Karpas-422 (cell line): ENCODE data around the gene CMPK2. TPM values are rescaled to one million over a fixed set of nuclear protein-coding genes. Genes with fewer than 3 reads are reported as not detected.
A peak's percentile ranks its signal among the peaks of the same experiment; 100 is the strongest.

Experiments used
- DNase-seq: peaks from one replicate; pipeline ENCODE4 v3.0.0-alpha.2; 2015
- H2AFZ ChIP-seq: fragments of 200-600 bp; sonication (generic); 2 replicates; pipeline ENCODE4 v1.6.1; 2014; ENCODE audit warnings: antibody characterized with exemption, low read length, mixed read lengths
- H3K27ac ChIP-seq: fragments of 200-600 bp; sonication (generic); 2 replicates; pipeline ENCODE4 v1.5.1; 2014; ENCODE audit warnings: mild to moderate bottlenecking, low read length, moderate library complexity
- H3K27me3 ChIP-seq: fragments of 200-600 bp; sonication (generic); 2 replicates; pipeline ENCODE4 v1.6.1; 2014; ENCODE audit warnings: low read length, mixed read lengths
- H3K36me3 ChIP-seq: fragments of 200-600 bp; sonication (generic); 2 replicates; pipeline ENCODE4 v1.6.1; 2014; ENCODE audit warnings: low read length, mixed read lengths; ENCODE audit not compliant: insufficient read depth
- H3K4me1 ChIP-seq: fragments of 200-600 bp; sonication (generic); 2 replicates; pipeline ENCODE4 v1.6.1; 2014; ENCODE audit warnings: mild to moderate bottlenecking, low read length, mixed read lengths
- H3K4me2 ChIP-seq: fragments of 200-600 bp; sonication (generic); 2 replicates; pipeline ENCODE4 v1.6.1; 2014; ENCODE audit warnings: low read length, low read depth, mild to moderate bottlenecking; ENCODE audit not compliant: poor library complexity, severe bottlenecking
- H3K4me3 ChIP-seq: fragments of 200-600 bp; sonication (generic); 2 replicates; pipeline ENCODE4 v1.5.1; 2014; ENCODE audit warnings: mild to moderate bottlenecking, antibody characterized with exemption, low read length, mixed read lengths
- H3K79me2 ChIP-seq: fragments of 200-600 bp; sonication (generic); 2 replicates; pipeline ENCODE4 v1.6.1; 2014; ENCODE audit warnings: mild to moderate bottlenecking, low read length, mixed read lengths
- H3K9ac ChIP-seq: fragments of 200-600 bp; sonication (generic); 2 replicates; pipeline ENCODE4 v1.6.0; 2014; ENCODE audit warnings: low read length
- H3K9me2 ChIP-seq: fragments of 200-600 bp; sonication (generic), shearing (Covaris generic); replicated peaks from 2 replicates; pipeline ENCODE4 v1.6.0; 2014; ENCODE audit warnings: mild to moderate bottlenecking, low read length, moderate library complexity; ENCODE audit not compliant: insufficient read depth
- H3K9me3 ChIP-seq: fragments of 300-700, 200-600 bp; sonication (generic); 2 replicates; pipeline ENCODE4 v1.6.1; 2014; ENCODE audit warnings: low read length, mixed read lengths
- H4K20me1 ChIP-seq: fragments of 200-600 bp; sonication (generic); 2 replicates; pipeline ENCODE4 v1.6.1; 2014; ENCODE audit warnings: mild to moderate bottlenecking, antibody characterized with exemption, low read length, low read depth; ENCODE audit not compliant: insufficient read depth
- total RNA-seq: library from RNA; depleted of rRNA; stranded (reverse); fragments of >200 nt; shearing (Covaris generic); gene quantifications from 2 replicates; pipeline ENCODE4 v1.2.3, GENCODE V29; 2014; ENCODE audit warnings: low replicate concordance

The CMPK2 gene
- total RNA-seq, 1 experiment from 2014 or later = 18.8 TPM

GRCh38 chr2:6831229-6831628 lies 34.5 kb downstream of the CMPK2 start:
- Histone ChIP-seq H4K20me1 (no peaks in the 10 kb centered on the region), H3K27ac (no peak overlapping the region), H3K4me2 (no peak overlapping the region), H2AFZ (no peak overlapping the region), H3K9me3 (peaks cover 6% of the 10 kb centered on the region; the same call in 1 of the 2 replicates), H3K4me3 (no peak overlapping the region), H3K9ac (no peak overlapping the region), H3K79me2 (no peaks in the 10 kb centered on the region), H3K36me3 (no peaks in the 10 kb centered on the region), H3K9me2 (no peaks in the 10 kb centered on the region), H3K4me1 (peaks cover 20% of the 10 kb centered on the region), H3K27me3 (no peaks in the 10 kb centered on the region)
- DNase-seq = no peak

DNA sequence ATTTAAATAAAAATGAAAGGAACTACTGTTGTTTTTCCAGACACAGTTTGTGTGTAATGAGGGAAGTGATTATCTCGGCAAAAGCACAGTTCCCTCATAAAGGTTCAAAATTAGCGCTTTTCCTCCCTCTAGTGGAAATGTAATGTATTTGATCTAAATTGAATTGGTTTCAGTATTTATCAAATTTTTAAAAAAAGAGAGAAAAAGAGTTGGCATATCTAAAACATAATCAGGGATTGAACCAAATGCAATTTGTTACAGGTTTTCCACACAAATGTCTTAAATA lies 37.5 kb downstream of the CMPK2 start:
- peak overlapping the region; percentile 57 for H3K4me2 ChIP-seq

GRCh38 chr2:6827566-6828298 lies 38.0 kb downstream of the CMPK2 start:
- Histone ChIP-seq H3K4me1 (peaks cover 52% of the 10 kb centered on the region), H3K36me3 (no peaks in the 10 kb centered on the region), H4K20me1 (no peaks in the 10 kb centered on the region), H3K9me3 (peaks cover 6% of the 10 kb centered on the region; the same call in 1 of the 2 replicates), H3K9me2 (no peaks in the 10 kb centered on the region), H3K27me3 (no peaks in the 10 kb centered on the region), H3K4me2 (peak overlapping the region; percentile 57), H2AFZ (peak overlapping the region; percentile 90), H3K27ac (peak overlapping the region; percentile 76), H3K79me2 (no peaks in the 10 kb centered on the region), H3K9ac (peak overlapping the region; percentile 43), H3K4me3 (no peak overlapping the region)
- peak; percentile 52 for DNase-seq

More for the DNA sequence above, 37.5 kb downstream of the CMPK2 start:
- Histone ChIP-seq H3K4me1 (peaks cover 49% of the 10 kb centered on the region), H3K9ac (peak overlapping the region; percentile 43), H3K9me3 (peaks cover 6% of the 10 kb centered on the region; the same call in 1 of the 2 replicates), H4K20me1 (no peaks in the 10 kb centered on the region), H2AFZ (peak overlapping the region; percentile 90), H3K27ac (peak overlapping the region; percentile 76), H3K9me2 (no peaks in the 10 kb centered on the region), H3K4me3 (no peak overlapping the region), H3K36me3 (no peaks in the 10 kb centered on the region), H3K27me3 (no peaks in the 10 kb centered on the region), H3K79me2 (no peaks in the 10 kb centered on the region)
- peak; percentile 90 for DNase-seq

DNA sequence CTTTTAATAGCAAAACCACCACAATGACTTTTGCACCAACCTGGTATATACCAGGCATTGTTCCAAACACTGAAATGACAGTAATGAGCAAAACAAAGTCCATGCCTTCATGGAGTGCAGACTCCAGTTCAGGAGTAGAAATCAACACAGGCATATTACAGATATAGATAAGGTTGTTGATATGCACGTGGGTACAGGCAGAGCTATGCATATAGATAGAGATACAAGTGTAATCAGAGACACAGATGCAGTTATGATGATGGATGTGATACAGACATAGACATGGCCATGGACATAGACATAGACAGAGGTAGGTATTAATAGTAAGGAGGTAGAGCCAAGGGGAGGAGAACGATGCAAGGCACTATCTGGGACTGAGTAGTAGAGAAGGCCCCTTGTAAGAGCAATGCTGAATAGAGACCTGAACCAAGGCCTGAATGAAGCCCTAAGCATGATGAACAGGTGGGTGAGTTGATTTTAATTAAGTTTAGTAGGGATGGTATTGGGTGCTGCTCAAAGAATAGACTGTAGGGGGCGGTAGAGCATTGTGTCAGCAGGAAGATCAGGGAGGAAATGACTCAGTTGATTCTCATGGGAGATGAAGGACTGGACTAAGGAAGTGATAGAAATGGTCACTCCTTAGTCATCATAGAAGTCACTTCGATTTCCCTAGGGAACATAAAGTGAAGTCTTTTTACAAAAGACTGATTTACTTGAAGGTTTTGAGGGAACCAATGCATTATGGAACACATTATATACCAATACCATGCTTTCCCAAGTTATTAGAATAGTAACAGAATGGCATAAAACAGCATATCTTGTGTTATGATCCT lies 39.4 kb downstream of the CMPK2 start:
- Histone ChIP-seq H3K27me3 (no peaks in the 10 kb centered on the region), H3K9ac (no peak overlapping the region), H3K4me3 (no peak overlapping the region), H3K4me2 (peak overlapping the region; percentile 57), H3K79me2 (no peaks in the 10 kb centered on the region), H3K36me3 (no peaks in the 10 kb centered on the region), H3K4me1 (peaks cover 66% of the 10 kb centered on the region), H3K27ac (peak overlapping the region; percentile 76), H3K9me3 (peaks cover 6% of the 10 kb centered on the region; the same call in 1 of the 2 replicates), H2AFZ (no peak overlapping the region), H4K20me1 (no peaks in the 10 kb centered on the region), H3K9me2 (no peaks in the 10 kb centered on the region)
- DNase-seq = peak; percentile 89

- H3K27me3 ChIP-seq = no peaks in the 10 kb centered on the region
- H3K9ac ChIP-seq = no peak overlapping the region
- no peaks in the 10 kb centered on the region for H3K9me2 ChIP-seq
- H3K9me3 ChIP-seq = no peaks in the 10 kb centered on the region
- no peak overlapping the region for H2AFZ ChIP-seq
- no peaks in the 10 kb centered on the region for H3K79me2 ChIP-seq
- DNase-seq = no peak
- H4K20me1 ChIP-seq = no peaks in the 10 kb centered on the region
- peak overlapping the region; percentile 43; the same call in 1 of the 2 replicates for H3K27ac ChIP-seq
- H3K4me3 ChIP-seq = no peak overlapping the region
- peaks cover 79% of the 10 kb centered on the region for H3K4me1 ChIP-seq
- H3K36me3 ChIP-seq = no peaks in the 10 kb centered on the region
- H3K4me2 ChIP-seq = no peak overlapping the region
These were observed 40.7 kb downstream of the CMPK2 start for GRCh38 chr2:6824962-6825361.

DNA sequence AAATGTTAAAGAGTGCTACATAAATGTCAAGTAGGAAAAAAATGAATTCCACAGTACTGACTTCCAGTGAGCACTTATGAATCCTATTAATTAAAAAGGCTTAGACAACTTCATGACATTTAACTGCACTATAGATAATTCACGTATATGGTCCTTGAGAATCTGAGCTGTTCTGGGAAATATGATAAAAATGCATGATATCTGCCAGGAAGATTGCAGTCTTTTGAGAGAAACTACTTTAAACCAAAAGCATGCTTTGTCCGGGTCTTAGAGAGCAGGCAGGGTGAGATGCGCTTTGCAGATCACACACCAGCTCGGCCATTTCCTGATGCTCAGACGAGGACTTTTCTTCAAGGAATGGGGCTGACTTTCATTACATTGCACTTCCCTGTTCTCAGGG lies 42.6 kb downstream of the CMPK2 start:
- peak; percentile 58 for DNase-seq
- no peaks in the 10 kb centered on the region for H4K20me1 ChIP-seq
- no peaks in the 10 kb centered on the region for H3K79me2 ChIP-seq
- H3K36me3 ChIP-seq = no peaks in the 10 kb centered on the region
- peak overlapping the region; percentile 63 for H3K27ac ChIP-seq
- H3K9me2 ChIP-seq = no peaks in the 10 kb centered on the region
- no peaks in the 10 kb centered on the region for H3K27me3 ChIP-seq
- peaks cover 96% of the 10 kb centered on the region for H3K4me1 ChIP-seq
- no peak overlapping the region for H3K4me3 ChIP-seq
- peak overlapping the region; percentile 11; the same call in 1 of the 2 replicates for H3K9ac ChIP-seq
- no peaks in the 10 kb centered on the region for H3K9me3 ChIP-seq
- peak overlapping the region; percentile 57; the same call in 1 of the 2 replicates for H2AFZ ChIP-seq
- peak overlapping the region; percentile 32 for H3K4me2 ChIP-seq

DNA sequence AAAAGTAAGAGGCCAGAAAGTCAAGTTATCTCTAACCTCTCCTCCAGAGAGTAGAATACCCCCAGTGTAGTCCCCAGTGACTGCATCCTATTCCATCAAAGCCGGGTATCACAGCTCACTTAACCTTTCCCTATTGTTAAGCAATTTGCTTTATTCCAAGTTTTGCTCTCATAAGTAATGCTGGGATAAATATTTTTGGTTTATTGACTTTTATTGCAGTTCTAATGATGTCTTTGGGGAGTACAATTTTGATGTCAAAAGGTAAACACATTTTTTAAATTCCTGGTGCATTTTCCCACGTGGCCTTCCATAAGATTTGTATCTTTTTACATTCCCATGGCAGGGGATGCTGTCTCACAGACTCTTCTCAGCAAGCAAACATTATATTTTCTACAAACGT lies 43.3 kb downstream of the CMPK2 start:
- no peaks in the 10 kb centered on the region for H3K27me3 ChIP-seq
- H3K9me3 ChIP-seq = no peaks in the 10 kb centered on the region
- no peak overlapping the region for H3K4me3 ChIP-seq
- H3K9ac ChIP-seq = no peak overlapping the region
- DNase-seq = no peak
- H3K4me1 ChIP-seq = peaks cover 96% of the 10 kb centered on the region
- no peaks in the 10 kb centered on the region for H3K36me3 ChIP-seq
- H3K9me2 ChIP-seq = no peaks in the 10 kb centered on the region
- no peak overlapping the region for H2AFZ ChIP-seq
- H3K79me2 ChIP-seq = no peaks in the 10 kb centered on the region
- H4K20me1 ChIP-seq = no peaks in the 10 kb centered on the region
- peak overlapping the region; percentile 88 for H3K27ac ChIP-seq
- no peak overlapping the region for H3K4me2 ChIP-seq

DNA sequence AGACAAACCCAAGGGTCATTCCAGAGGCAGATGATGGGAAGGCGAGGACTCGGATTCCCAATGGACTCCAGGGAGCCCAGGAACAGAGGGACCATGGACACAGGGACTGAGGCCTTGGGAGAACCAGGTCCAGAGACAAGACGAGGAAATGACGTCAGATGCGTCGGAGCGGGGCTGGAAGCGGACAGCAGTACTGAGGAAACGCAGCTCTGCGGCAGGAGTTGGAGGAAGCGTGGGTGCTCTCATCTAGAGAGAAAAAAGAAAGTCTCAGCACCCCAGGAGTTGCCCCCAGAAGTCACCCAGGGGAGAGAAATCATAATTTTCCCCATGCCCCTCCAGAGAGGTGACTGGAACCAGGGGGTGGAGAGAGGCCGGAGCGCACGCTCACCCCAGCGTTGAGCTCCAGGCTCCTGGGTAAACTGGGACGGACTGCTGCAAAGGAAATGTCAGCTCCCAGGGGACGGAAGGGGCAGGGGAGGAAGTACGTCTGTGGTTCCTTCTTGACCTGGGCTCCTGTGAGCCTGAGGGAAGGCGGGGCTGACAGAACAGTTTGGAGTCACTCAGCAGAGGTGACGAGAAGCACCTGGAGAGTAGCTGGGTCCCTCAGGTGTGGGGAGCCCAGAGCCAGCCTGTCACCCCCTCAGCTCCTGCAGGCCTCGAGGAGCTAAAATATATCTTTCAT lies 44.7 kb downstream of the CMPK2 start:
- DNase-seq = peak; percentile 78
- Histone ChIP-seq H3K9me2 (no peaks in the 10 kb centered on the region), H3K36me3 (no peaks in the 10 kb centered on the region), H2AFZ (no peak overlapping the region), H3K4me1 (peaks cover 94% of the 10 kb centered on the region), H3K4me3 (peak overlapping the region; percentile 59), H3K79me2 (no peaks in the 10 kb centered on the region), H4K20me1 (no peaks in the 10 kb centered on the region), H3K4me2 (peak overlapping the region; percentile 71), H3K27ac (peak overlapping the region; percentile 88), H3K9me3 (no peaks in the 10 kb centered on the region), H3K9ac (peak overlapping the region; percentile 71), H3K27me3 (no peaks in the 10 kb centered on the region)
